Subcutaneous adipose tissue (tissue), 4 donors: ENCODE measurements around the gene ROBO1. TPM values are rescaled to one million over a fixed set of nuclear protein-coding genes. Genes with fewer than 3 reads are reported as not detected.

Experiments used
- CTCF ChIP-seq: fragments of 450-650 bp; IDR thresholded peaks from one replicate; pipeline ENCODE4 v1.5.1; 2016; ENCODE audit warnings: low read depth, mild to moderate bottlenecking, control low read depth, antibody characterized with exemption, moderate library complexity
- total RNA-seq, 4 donors: library from RNA; depleted of rRNA; stranded (reverse); fragments of >200 nt; gene quantifications; one replicate each; pipeline ENCODE4 v1.1.0, GENCODE V29; 2016

ROBO1 gene
- total RNA-seq, 4 donors from 2014 or later = 26.6 to 34.0 (median 30.8) TPM

- no peak for TF ChIP-seq CTCF
Observed at GRCh38 chr3:79039192-79039591, 728.6 kb downstream of the ROBO1 start.

- TF ChIP-seq CTCF = no peak
Observed at GRCh38 chr3:79038636-79039035, 729.2 kb downstream of the ROBO1 start.

- TF ChIP-seq CTCF = no peak
Observed at GRCh38 chr3:79038057-79038456, 729.7 kb downstream of the ROBO1 start.

- no peak for TF ChIP-seq CTCF
Observed at GRCh38 chr3:79032686-79033318, 735.0 kb downstream of the ROBO1 start.

GRCh38 chr3:79030157-79030556 is 737.6 kb downstream of the ROBO1 start:
- no peak for TF ChIP-seq CTCF

- TF ChIP-seq CTCF = no peak
Observed at GRCh38 chr3:79028916-79029315, 738.9 kb downstream of the ROBO1 start.

- no peak for TF ChIP-seq CTCF
Observed at GRCh38 chr3:79027593-79027992, 740.2 kb downstream of the ROBO1 start.
